Fibroblast of lung (primary cell): Measurements from ENCODE around the gene AREL1. TPM values are rescaled to one million over a fixed set of nuclear protein-coding genes. Genes with fewer than 3 reads are reported as not detected.

ENCODE experiments used
- DNase-seq, 2 donors: peaks; one replicate each; pipeline versions ENCODE4 v3.0.0 to v3.0.0-alpha.2; 2010; ENCODE audit warnings: low read depth in 2 of 2
- H2AFZ ChIP-seq: 2 replicates; pipeline ENCODE4 v1.5.1; 2012; ENCODE audit warnings: low read length, control low read depth, inconsistent platforms
- H3K27ac ChIP-seq: 2 replicates; pipeline ENCODE4 v1.5.1; 2011; ENCODE audit warnings: low read length, control low read depth; ENCODE audit not compliant: insufficient read depth
- H3K27me3 ChIP-seq: 2 replicates; pipeline ENCODE4 v1.5.1; 2011; ENCODE audit warnings: mild to moderate bottlenecking, low read length; ENCODE audit not compliant: control insufficient read depth, insufficient read depth
- H3K36me3 ChIP-seq: 2 replicates; pipeline ENCODE4 v1.5.1; 2011; ENCODE audit warnings: low read length; ENCODE audit not compliant: control insufficient read depth, insufficient read depth
- H3K4me1 ChIP-seq: 2 replicates; pipeline ENCODE4 v1.5.1; 2011; ENCODE audit warnings: low read length; ENCODE audit not compliant: control insufficient read depth, insufficient read depth; ENCODE audit errors: extremely low read depth
- H3K4me2 ChIP-seq: 2 replicates; pipeline ENCODE4 v1.5.1; 2011; ENCODE audit warnings: low read length, control low read depth; ENCODE audit not compliant: insufficient read depth; ENCODE audit errors: extremely low read depth
- H3K4me3 ChIP-seq, 4 experiments: fragments of 200-600 bp in 1 of 4; sonication (generic) in 1 of 4; replicated peaks in 1 of 4; 2 replicates each; pipeline ENCODE4 v1.5.1; 2011 to 2016; ENCODE audit warnings: low read length in 4 of 4, low read depth in 3 of 4, mild to moderate bottlenecking in 3 of 4, control low read depth in 2 of 4, inconsistent platforms in 1 of 4, mixed read lengths in 1 of 4; ENCODE audit not compliant: insufficient read depth in 1 of 4; ENCODE audit errors: control extremely low read depth in 1 of 4
- H3K79me2 ChIP-seq: 2 replicates; pipeline ENCODE4 v1.5.1; 2012; ENCODE audit warnings: mild to moderate bottlenecking, low read length, inconsistent platforms; ENCODE audit not compliant: control insufficient read depth, insufficient read depth
- H3K9ac ChIP-seq: 2 replicates; pipeline ENCODE4 v1.5.1; 2011; ENCODE audit warnings: mild to moderate bottlenecking, low read length, control low read depth; ENCODE audit not compliant: insufficient read depth
- H3K9me3 ChIP-seq: 2 replicates; pipeline ENCODE4 v1.5.1; 2012; ENCODE audit warnings: low read depth, low read length; ENCODE audit not compliant: control insufficient read depth, insufficient read depth
- H4K20me1 ChIP-seq: 2 replicates; pipeline ENCODE4 v1.5.1; 2011; ENCODE audit warnings: low read length; ENCODE audit not compliant: control insufficient read depth, insufficient read depth; ENCODE audit errors: extremely low read depth
- EZH2 ChIP-seq: IDR thresholded peaks from 2 replicates; pipeline ENCODE4 v1.5.1; 2012; ENCODE audit warnings: low read length, control low read depth, mild to moderate bottlenecking; ENCODE audit errors: missing control alignments
- polyA plus RNA-seq, 2 donors: library from polyadenylated mRNA; depleted of rRNA in 1 of 2; stranded (reverse) in 1 of 2; unstranded in 1 of 2; fragments of >200 nt; gene quantifications; 2 replicates each; pipeline ENCODE4 v1.2.1, GENCODE V29; 2011 to 2012; ENCODE audit warnings: missing spikeins in 1 of 2
- total RNA-seq: library from RNA; depleted of rRNA; stranded (reverse); fragments of >200 nt; gene quantifications from 2 replicates; pipeline ENCODE4 v1.2.1, GENCODE V29; 2014
- TF ChIP-seq, protein P1 (sequence below), 2 donors: IDR thresholded peaks in 1 of 2; conservative IDR thresholded peaks in 1 of 2; 1 replicate in 1 of 2; 2 replicates in 1 of 2; pipeline ENCODE4 v1.5.1; 2011 to 2012; ENCODE audit warnings: low read length in 2 of 2, control low read depth in 1 of 2, inconsistent platforms in 1 of 2, low read depth in 1 of 2, mild to moderate bottlenecking in 1 of 2

The AREL1 gene
- total and polyA plus RNA-seq, 2 donors (not counting 1 experiment from before 2014, with no cell fraction given), result 28.2 to 36.5 TPM

DNA sequence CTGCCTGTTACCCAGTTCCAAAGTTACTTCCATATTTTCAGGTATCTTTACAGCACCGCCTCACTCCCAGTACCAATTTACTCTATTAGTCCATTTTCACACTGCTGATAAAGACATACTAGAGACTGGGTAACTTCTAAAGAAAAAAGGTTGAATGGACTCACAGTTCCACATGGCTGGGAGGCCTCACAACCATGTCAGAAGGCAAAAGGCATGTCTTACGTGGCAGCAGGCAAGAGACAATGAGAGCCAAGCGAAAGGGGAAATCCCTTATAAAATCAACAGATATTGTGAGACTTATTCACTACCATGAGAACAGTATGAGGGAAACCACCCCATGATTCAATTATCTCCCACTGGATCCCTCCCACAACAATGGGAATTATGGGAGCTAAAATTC lies 9.8 kb downstream of the AREL1 start:
- Histone ChIP-seq H4K20me1 (no peaks in the 10 kb centered on the region), H3K79me2 (peaks cover 61% of the 10 kb centered on the region), H3K9me3 (no peaks in the 10 kb centered on the region), H3K4me3 (no peak overlapping the region), H3K36me3 (peaks cover 3% of the 10 kb centered on the region), H3K9ac (no peak overlapping the region), H3K4me1 (peaks cover 5% of the 10 kb centered on the region), H3K4me2 (no peak overlapping the region), H3K27me3 (no peaks in the 10 kb centered on the region), H3K27ac (no peak overlapping the region), H2AFZ (no peak overlapping the region)
- TF ChIP-seq EZH2, result no peak
- TF ChIP-seq, protein P1, sequence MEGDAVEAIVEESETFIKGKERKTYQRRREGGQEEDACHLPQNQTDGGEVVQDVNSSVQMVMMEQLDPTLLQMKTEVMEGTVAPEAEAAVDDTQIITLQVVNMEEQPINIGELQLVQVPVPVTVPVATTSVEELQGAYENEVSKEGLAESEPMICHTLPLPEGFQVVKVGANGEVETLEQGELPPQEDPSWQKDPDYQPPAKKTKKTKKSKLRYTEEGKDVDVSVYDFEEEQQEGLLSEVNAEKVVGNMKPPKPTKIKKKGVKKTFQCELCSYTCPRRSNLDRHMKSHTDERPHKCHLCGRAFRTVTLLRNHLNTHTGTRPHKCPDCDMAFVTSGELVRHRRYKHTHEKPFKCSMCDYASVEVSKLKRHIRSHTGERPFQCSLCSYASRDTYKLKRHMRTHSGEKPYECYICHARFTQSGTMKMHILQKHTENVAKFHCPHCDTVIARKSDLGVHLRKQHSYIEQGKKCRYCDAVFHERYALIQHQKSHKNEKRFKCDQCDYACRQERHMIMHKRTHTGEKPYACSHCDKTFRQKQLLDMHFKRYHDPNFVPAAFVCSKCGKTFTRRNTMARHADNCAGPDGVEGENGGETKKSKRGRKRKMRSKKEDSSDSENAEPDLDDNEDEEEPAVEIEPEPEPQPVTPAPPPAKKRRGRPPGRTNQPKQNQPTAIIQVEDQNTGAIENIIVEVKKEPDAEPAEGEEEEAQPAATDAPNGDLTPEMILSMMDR (conservative IDR thresholded peaks at IDR 0.05 in 1 of 2, IDR thresholded peaks at IDR 0.05 in 1 of 2; ENCODE audit: low read depth in 1 of 2, low read length in 2 of 2), result no peak
- no peak for DNase-seq

GRCh38 chr14:74702293-74702692 lies 10.6 kb downstream of the AREL1 start:
- TF ChIP-seq, protein P1 (conservative IDR thresholded peaks at IDR 0.05 in 1 of 2, IDR thresholded peaks at IDR 0.05 in 1 of 2; ENCODE audit: low read depth in 1 of 2, low read length in 2 of 2), result no peak
- no peak for TF ChIP-seq EZH2
- Histone ChIP-seq H3K4me1 (peaks cover 9% of the 10 kb centered on the region), H3K4me3 (no peak overlapping the region), H4K20me1 (no peaks in the 10 kb centered on the region), H3K4me2 (no peak overlapping the region), H3K36me3 (peaks cover 3% of the 10 kb centered on the region), H2AFZ (no peak overlapping the region), H3K9me3 (no peaks in the 10 kb centered on the region), H3K79me2 (peaks cover 57% of the 10 kb centered on the region), H3K9ac (no peak overlapping the region), H3K27me3 (no peaks in the 10 kb centered on the region), H3K27ac (no peak overlapping the region)
- no peak for DNase-seq

GRCh38 chr14:74698465-74698864 lies 14.4 kb downstream of the AREL1 start:
- no peaks in the 10 kb centered on the region for H3K9me3 ChIP-seq
- H3K27ac ChIP-seq, result peak overlapping the region; percentile 6
- no peak overlapping the region for H2AFZ ChIP-seq
- H3K9ac ChIP-seq, result no peak overlapping the region
- peaks cover 3% of the 10 kb centered on the region for H3K36me3 ChIP-seq
- H3K27me3 ChIP-seq, result no peaks in the 10 kb centered on the region
- no peak for DNase-seq
- peaks cover 55% of the 10 kb centered on the region for H3K79me2 ChIP-seq
- H3K4me3 ChIP-seq, result no peak overlapping the region
- H3K4me2 ChIP-seq, result no peak overlapping the region
- peaks cover 14% of the 10 kb centered on the region for H3K4me1 ChIP-seq
- TF ChIP-seq, protein P1 (conservative IDR thresholded peaks at IDR 0.05 in 1 of 2, IDR thresholded peaks at IDR 0.05 in 1 of 2; ENCODE audit: low read depth in 1 of 2, low read length in 2 of 2), result no peak
- TF ChIP-seq EZH2, result no peak
- H4K20me1 ChIP-seq, result no peaks in the 10 kb centered on the region
